CD4-positive, alpha-beta T cell treated with Interleukin-6 for 4 hours (primary cell): ENCODE results near the gene REXO5.
"Not testable (repeated sequence)": the region's sequence is repeated elsewhere in the genome, so short reads cannot be mapped to it uniquely, and the experiment has no call there.

Source experiments
- DNase-seq: peaks from one replicate; pipeline ENCODE4 v3.0.0-alpha.2; 2020; ENCODE audit warnings: mixed read lengths

REXO5 gene

DNA sequence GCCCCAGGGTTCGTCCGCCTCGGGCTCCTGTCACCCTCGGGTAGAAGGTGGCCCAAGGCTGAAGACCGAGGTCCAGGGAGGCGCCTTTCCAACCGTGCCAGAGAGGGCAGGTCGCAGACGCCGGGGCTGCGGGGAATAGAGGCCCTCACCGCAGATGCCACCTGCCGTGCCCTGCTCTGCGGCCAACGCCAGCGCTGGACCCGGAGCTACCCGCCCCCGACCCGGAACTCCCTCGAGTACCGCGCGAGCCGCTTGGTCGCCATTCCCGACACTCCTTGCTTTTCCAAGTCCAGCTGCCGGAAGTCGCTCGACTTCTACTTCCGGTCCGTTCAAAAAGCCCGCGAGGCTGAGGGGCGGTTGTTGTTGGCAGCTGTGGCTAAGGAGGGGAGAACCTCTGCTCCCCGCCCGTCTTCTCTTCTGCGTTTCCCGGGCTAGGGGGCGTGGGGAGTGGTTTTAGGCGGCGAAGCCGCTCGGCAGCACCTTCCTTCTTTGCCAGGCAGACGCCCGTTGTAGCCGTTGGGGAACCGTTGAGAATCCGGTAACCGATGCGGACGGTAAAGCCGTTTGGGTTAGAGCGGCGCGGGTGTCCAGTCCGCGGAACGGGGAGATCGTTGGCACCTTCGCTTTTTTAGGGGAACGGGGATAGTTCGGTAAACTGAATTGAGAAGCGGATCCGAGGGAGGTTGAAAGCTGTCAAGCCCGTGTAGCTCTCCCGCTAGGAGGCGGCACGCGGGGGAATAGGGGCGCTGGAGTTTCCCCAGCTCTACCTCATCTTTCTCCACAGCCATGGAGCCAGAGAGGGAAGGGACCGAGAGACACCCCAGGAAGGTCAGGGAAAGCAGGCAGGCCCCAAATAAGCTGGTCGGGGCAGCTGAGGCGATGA lies at the start of gene REXO5, which contains the start of gene ERI2:
Gene REXO5, plus strand, starts transcription at position 360 of the 883 bp plus-strand sequence. Its CDS starts 427 bp downstream, at position 787.
Gene ERI2, minus strand, starts transcription at position 305 of the 883 bp plus-strand sequence. Its CDS starts 42 bp downstream, at position 263.
- peak; percentile 75 for DNase-seq

DNA sequence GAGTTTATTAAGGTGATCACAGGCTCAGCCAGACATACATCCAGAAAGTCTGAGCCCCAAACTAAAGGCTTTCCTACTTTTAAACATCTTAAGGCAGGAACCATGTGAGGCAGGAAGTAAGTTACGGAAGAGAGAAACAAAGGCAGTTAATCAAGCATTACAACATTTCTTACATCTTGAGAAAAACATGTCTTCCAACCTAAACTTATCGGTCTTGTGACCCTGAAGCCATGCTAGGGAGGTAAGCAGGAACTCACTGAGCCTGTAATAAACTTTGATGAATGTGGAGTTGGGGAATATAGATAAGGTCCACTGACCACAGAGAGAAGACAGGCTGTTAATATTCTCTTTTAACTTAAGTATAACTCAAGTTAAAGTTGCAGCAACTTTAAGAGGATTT lies 46.0 kb upstream of the REXO5 start:
- DNase-seq: no peak

- DNase-seq: no peak
Measured at GRCh38 chr16:20761175-20761574, 45.2 kb upstream of the REXO5 start.

DNA sequence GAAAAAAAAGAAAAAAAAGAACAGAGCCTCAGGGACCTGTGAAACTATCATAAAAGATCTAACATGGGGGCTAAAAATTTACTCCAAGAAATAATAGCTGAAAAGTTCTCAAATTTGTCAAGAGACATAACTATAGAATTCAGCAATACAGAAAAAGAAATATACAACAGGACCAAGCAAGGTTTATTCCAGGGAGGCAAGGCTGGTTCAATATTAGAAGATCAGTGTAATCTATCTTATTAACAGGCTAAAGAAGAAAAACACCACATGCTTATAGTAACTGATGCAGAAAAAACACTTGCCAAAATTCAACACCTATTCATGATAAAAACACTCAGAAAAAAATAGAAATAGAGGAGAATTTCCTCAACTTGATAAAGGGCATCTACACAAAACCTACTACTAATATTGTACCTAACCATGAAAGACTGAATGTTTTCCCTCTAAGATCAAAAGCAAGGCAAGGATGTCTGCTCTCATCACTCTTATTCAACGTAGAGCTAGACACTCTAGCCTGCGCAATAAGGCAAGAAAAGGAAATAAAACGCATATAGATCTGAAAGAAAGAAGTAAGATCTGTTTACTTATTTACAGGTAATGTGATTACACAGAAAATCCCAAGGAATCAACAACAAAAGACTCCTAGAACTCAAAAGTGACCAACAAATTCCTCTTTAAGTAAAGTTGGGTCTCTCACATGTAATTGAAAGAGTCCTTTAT lies 43.8 kb upstream of the REXO5 start:
- no peak for DNase-seq

DNA sequence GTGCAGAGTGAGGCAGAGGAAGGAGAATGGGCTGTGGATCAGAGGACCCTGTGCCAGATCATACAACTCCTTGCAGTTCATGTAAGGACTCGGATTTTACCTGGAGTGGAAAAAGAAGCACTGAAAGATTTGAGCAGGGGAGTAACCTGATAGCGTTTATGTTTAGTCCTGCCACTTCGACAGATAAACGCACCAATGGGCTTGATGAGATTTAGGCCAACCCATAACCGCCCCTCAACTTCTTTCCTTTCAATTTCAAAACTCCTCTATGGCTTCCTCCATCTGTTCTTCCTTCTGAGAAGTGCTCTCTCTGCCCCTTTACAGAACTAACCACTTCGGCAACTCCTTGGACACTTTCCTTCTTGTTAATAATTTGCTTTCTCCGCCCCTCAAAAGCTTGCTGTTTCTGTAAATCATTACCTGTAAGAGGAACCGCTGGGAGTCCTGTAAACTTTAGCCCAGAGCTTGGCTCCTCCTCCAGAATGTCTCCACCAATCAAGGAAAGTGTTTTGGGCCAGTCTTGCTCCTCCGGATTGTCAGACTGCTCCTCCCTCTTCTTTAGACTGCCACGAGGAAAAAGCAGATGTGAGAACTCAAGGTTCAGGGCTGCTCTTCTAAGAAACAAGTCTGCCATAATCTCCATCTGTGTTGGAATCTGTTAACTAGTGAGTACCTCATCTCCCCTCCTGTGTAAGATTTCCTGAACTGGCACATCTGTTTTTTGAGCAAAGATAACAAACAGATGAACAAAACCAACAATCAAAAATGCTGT lies 42.7 kb upstream of the REXO5 start, which contains the start of gene ACSM3:
Gene ACSM3, plus strand, starts transcription at position 554 of the 772 bp plus-strand sequence. CDS start 6,021 bp downstream, outside the sequence.
- DNase-seq: peak; percentile 70

DNA sequence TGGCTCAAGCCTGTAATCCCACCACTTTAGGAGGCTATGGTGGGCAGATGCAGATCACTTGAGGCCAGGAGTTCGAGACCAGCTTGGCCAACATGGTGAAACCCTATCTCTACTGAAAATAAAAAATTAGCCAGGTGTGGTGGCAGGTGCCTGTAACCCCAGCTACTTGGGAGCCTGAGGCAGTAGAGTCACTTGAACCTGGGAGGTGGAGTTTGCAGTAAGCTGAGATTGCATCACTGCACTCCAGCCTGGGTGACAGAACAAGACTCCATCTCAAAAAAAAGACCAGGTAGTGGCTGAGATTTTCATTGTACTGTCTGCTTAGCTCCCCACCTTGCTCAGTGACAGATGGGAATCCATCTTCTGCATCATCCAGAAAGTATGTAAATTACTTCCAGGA lies 41.9 kb upstream of the REXO5 start:
- DNase-seq: not testable (repeated sequence)

GRCh38 chr16:20765732-20766131 lies 40.6 kb upstream of the REXO5 start:
- DNase-seq: no peak

- no peak for DNase-seq
Measured at GRCh38 chr16:20766294-20766693, 40.0 kb upstream of the REXO5 start.

- DNase-seq: no peak
Measured at GRCh38 chr16:20767577-20767976, 38.8 kb upstream of the REXO5 start.

DNA sequence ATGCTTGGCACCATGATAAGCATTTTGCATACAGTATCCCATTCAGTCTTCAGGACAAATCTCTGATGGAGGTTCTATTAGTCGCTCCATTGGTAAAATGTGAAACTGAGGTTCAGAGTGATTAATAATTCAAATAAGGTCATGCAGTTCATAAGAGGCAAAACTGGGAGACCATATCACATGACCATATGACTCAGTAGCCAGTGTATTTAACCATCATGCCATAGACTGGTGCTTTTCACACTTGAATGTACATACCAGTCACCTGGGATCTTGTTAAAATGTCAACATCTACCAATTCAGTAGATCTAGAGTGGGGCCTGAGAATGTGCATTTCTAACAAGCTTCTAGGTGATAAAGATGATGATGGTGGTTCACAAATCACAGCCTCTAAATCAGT lies 38.2 kb upstream of the REXO5 start:
- DNase-seq: no peak

- no peak for DNase-seq
Measured at GRCh38 chr16:20768818-20769217, 37.5 kb upstream of the REXO5 start.

GRCh38 chr16:20773679-20774078 lies 32.6 kb upstream of the REXO5 start:
- no peak for DNase-seq

GRCh38 chr16:20774703-20775362 lies 31.5 kb upstream of the REXO5 start:
- DNase-seq: peak; percentile 62

DNA sequence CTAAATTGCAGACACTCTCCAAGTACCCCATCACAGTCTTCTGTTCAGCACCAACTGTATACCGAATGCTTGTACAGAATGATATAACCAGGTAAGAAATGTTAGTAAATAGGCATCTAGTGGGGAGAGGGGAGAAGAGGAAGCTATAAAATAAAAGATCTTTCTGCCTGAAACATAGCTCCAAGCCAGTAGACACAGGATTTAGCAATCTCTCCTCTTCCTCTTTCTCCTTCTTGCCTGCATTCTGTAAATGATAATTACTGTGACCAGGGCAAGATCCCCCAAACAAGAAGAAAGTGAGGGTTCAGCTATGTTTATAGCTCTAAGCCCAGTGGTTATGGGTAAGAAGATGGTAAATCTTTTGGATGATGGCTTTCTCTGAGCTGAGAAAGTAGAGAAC lies 24.6 kb upstream of the REXO5 start:
- no peak for DNase-seq

DNA sequence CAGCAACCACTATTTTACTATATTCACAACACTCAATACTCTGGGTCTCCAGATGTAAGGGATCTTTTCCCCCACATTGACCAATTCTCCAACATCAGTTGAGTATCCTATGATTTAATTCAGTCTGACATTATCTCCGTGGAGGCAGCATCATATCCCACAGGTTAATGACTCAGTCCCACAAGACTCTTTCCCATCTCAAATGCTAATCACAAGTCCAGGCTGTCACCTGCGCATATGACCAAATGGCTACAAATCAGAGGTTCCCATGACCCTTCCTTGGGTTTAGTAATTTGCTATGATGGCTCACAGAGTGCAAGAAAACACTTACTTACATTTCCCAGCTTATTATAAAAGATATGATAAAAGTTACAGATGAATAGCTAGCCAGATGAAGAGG lies 23.9 kb upstream of the REXO5 start:
- no peak for DNase-seq

DNA sequence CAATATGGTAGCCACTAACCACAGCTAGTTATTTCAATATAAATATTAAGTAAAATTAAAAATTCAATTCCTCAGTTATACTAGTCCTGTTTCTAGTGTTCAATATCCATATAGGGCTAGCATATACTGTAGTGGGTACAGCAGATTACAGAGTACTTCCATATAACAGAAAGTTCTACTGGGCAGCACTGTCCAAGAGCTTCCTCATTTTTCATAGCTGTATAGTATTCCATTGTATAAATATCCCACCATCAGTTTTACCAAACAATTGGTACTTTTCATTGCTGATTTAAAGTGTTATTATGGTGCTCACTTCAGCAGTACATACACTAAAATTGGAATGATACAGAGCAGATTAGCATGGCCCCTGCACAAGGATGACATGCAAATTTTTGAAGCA lies 22.1 kb upstream of the REXO5 start:
- no peak for DNase-seq

DNA sequence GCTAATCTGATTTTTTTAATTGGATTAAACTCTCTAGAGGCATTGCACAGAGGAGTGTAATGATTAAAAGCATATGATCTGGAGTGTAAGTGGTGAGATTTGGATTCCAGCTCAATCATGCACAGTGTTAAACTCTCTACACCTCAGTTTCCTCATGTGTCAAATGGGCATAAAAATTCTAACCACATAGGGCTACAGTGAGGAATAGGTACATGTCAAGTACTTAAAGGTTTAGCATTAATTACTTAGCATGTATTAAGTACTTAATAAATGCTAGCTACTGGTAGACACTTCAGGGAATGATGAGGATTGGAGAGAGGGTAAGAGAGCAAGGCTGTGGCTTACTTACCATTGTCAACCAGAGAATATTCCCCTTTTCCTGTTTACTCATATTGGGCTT lies 17.2 kb upstream of the REXO5 start:
- no peak for DNase-seq

- no peak for DNase-seq
Measured at GRCh38 chr16:20791923-20792612, 14.3 kb upstream of the REXO5 start.

GRCh38 chr16:20798364-20798763 lies 8.0 kb upstream of the REXO5 start:
- peak; percentile 22 for DNase-seq

GRCh38 chr16:20799599-20799998 lies 6.7 kb upstream of the REXO5 start:
- no peak for DNase-seq

DNA sequence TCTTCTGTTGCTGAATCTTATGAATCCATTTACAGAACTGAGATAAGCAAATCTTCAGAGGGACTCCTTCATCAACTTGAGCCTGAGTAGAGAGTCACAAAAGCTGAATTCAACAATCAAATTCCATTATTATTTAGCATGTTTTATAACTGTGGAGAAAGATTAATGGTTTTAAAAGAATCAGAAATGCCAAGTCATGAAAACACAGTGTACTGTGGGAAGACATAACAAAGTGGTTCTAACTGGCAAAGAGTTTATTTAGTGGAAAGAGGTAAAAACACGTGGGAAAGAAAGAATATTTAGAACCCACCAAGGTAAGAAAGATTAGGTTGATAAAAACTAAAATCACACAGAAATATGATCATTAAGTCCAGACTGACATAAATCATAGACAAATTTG lies 5.0 kb upstream of the REXO5 start:
- no peak for DNase-seq

- DNase-seq: no peak
Measured at GRCh38 chr16:20803192-20803560, 3.2 kb upstream of the REXO5 start.
